Sigmoid colon (tissue), 4 donors: ENCODE data around the gene LPP.

ENCODE experiments used
- POLR2A ChIP-seq, 2 donors: fragments of 450-650 bp; IDR thresholded peaks; one replicate each; pipeline ENCODE4 v1.6.1; 2016; ENCODE audit warnings: antibody characterized with exemption in 2 of 2, mild to moderate bottlenecking in 2 of 2, moderate library complexity in 2 of 2
- POLR2AphosphoS5 ChIP-seq, 4 donors: sonication (generic); formaldehyde crosslinking; IDR thresholded peaks; one replicate each; pipeline ENCODE4 v1.6.1; 2017; ENCODE audit warnings: antibody characterized with exemption in 4 of 4
- TF ChIP-seq, protein P1 (sequence below), 4 experiments: fragments of 450-650 bp in 3 of 4; fragments of 200-600 bp in 1 of 4; IDR thresholded peaks; one replicate each; pipeline ENCODE4 v1.5.1; 2016 to 2019; ENCODE audit warnings: antibody characterized with exemption in 4 of 4, mild to moderate bottlenecking in 3 of 4, moderate library complexity in 2 of 4

GRCh38 chr3:188840290-188840689, 686.3 kb downstream of the LPP start:
- TF ChIP-seq, protein P1, sequence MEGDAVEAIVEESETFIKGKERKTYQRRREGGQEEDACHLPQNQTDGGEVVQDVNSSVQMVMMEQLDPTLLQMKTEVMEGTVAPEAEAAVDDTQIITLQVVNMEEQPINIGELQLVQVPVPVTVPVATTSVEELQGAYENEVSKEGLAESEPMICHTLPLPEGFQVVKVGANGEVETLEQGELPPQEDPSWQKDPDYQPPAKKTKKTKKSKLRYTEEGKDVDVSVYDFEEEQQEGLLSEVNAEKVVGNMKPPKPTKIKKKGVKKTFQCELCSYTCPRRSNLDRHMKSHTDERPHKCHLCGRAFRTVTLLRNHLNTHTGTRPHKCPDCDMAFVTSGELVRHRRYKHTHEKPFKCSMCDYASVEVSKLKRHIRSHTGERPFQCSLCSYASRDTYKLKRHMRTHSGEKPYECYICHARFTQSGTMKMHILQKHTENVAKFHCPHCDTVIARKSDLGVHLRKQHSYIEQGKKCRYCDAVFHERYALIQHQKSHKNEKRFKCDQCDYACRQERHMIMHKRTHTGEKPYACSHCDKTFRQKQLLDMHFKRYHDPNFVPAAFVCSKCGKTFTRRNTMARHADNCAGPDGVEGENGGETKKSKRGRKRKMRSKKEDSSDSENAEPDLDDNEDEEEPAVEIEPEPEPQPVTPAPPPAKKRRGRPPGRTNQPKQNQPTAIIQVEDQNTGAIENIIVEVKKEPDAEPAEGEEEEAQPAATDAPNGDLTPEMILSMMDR (IDR thresholded peaks at IDR 0.05): no peak
- TF ChIP-seq POLR2AphosphoS5 (IDR thresholded peaks at IDR 0.05): no peak
- TF ChIP-seq POLR2A (IDR thresholded peaks at IDR 0.05): no peak
